GM19397 (cell line): ENCODE data around the gene DDA1.
"Not testable (repeated sequence)": the region's sequence is repeated elsewhere in the genome, so short reads cannot be mapped to it uniquely, and the experiment has no call there.

Source experiments
- ATAC-seq: cut with Tn5 transposase; IDR thresholded peaks from one replicate; pipeline ENCODE4 v1.9.1; 2021; ENCODE audit warnings: mild to moderate bottlenecking, moderate library complexity; ENCODE audit not compliant: unreplicated experiment

Gene DDA1

GRCh38 chr19:17309198-17309964 lies at the start of gene DDA1:
DDA1 (plus strand) TSS chr19:17309563; CDS start chr19:17309655, 92 bp downstream.
- peak; percentile 44 for ATAC-seq

GRCh38 chr19:17259934-17260333 lies 49.4 kb upstream of the DDA1 start:
- ATAC-seq = no peak

- peak; percentile 85 for ATAC-seq
These were observed 48.5 kb upstream of the DDA1 start for GRCh38 chr19:17260842-17261325.

DNA sequence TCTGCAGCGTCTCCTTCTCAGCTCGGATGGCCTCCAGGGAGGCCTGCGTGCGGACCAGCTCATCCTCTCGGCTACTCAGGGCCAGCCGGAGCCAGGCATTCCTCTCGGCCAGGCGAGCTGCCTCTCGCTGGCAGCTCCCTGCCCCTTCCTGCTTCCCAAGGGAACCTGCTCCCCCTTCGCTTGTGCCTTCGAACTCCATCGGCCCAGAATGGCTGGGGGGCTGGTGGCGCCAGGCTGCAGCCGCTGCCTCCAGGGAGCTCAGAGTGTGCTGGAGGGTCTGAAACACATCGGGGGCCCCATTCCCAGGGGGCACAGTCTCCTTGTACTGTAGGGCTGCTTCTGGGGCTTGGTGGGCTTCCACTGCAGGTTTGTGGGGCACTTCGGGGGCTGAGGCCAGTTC lies 46.8 kb upstream of the DDA1 start:
- no peak for ATAC-seq

DNA sequence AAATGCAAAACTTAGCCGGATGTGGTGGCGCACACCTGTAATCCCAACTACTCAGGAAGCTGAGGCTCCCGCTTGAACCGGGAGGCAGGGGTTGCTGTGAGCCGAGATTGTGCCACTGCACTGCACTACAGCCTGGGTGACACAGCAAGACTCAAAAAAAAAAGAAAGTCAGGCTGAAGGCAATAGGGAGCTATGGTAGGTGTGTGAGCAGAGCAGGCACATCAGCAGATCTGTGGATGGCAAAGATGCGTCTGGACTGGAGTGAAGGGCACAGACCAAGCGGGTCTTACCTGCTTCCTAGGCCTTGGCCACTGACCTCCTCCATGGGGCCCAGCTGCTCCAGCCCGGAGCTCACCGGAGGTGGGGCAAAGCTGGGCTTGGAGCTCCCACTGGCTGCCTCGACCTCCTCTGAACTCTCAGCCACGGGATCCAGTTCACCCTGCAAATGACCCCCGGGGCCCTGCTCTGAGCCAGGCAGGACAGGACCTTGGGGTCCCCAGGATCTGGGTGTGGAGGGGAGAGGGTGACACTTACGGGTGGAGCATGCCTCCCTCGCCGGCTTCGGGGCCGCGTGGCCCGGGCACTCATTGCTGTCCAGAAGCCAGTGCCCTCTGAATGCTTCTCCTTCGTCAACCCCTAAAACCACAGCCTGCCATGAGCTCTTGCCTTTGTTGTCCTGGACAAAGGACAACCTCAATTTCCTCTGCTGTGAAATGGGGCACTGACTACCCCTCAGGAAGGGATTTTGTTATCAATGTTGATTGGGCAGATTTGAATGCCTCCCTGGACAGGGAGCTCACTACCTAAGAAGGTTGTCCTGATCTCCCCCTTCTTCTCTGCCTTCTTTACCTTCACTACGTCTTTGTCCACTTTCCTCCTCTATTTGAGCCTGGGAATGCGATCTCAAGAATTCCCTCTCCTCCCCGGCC lies 45.4 kb upstream of the DDA1 start:
- ATAC-seq = no peak

DNA sequence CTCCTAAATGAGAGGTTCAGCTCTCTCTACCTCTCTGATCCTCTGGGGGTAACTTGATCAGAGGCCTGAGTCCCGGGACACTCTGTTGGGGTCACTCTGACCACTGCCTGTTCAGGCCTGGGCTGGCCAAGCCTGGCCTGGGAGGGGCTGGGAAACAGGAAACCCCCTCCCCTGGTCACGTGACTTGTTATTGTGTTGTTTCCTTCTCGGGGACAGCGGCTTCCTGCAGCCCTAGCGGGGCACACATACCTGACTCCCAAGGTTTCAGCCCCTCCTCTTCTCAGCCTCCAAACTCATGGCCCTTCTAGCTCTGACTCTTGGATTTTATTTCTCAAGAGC lies 44.8 kb upstream of the DDA1 start, which contains the start of gene USHBP1:
TSS of gene USHBP1 (minus strand) at position 105 of the 339 bp plus-strand sequence. CDS start 446 bp downstream, outside the sequence.
- ATAC-seq = no peak

DNA sequence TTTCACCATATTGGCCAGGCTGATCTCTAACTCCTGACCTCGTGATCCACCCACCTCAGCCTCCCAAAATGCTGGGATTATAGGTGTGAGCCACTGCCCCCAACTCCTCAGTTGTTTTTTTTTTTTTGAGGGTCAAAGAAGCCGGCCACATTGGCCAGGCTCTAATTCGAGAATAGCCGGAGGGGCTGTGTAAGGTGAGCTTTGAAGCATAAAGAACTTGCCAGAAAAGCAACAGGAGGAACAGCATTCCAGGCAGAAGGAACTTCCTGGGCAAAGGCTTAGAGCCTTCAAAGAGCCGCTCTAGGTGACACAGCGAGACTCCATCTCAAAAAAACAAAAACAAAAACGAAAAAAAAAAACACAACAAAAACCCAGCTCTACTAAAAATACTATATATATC lies 43.3 kb upstream of the DDA1 start:
- no peak for ATAC-seq

DNA sequence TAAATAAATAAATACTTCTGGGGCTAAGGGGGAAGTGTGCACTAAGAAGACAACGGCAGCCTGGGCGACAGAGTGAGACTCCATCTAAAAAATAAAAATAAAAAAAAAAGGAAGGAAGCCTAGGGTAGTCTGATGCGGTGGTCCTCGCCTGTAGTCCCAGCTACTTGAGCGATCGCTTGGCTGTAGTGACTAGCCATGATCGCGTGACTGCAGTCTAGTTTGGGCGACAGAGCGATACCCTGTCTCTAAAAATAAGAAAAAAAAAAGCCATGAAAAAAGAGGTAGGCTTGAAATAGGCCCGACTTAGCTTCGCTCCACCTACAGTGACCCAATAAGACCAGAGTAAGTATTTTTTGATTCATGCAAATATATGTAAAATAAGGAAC lies 42.8 kb upstream of the DDA1 start:
- no peak for ATAC-seq

DNA sequence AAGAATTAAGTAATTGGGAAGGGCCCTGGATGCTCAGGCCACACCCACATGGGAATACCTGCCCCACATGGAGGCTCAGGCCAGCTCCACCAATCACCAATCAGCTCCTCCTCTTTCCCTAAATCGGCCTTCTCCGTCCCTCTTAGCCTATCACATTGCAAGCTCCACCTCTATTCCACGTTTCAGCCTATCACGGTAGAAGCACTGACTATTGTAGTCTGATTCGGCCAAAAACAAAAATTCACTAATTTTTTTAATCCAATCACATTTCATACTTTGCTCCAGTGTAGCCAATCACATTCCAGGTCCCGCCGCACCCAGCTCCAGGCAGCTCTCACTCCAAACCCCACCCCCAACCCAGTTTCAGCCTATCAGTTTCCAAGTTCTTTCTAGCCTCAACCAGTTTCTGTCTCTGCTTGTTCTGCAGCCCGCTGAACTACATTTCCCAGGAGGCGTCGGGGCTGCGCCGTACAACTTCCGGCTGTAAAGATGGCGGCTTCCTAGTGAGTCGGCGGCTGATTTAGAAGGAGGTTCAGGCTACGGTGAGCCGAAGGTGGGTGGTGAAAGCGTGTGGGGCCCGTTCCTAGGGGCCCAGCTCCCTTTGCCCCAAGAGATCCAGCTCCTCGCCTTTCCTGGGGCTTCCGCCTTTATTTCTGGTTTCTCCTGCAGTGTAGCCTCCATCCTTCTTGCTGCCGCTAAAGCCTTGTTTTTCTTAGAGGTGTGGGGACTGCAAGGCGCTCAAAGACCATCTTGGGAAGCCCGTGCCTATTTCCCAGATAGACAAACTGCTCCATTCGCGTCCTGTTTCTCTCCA lies 42.2 kb upstream of the DDA1 start, which contains the start of gene BABAM1:
TSS of gene BABAM1 (plus strand) at position 469 of the 814 bp plus-strand sequence. CDS start 1,364 bp downstream, outside the sequence.
- peak; percentile 89 for ATAC-seq

GRCh38 chr19:17268754-17269153 lies 40.6 kb upstream of the DDA1 start:
- no peak for ATAC-seq

DNA sequence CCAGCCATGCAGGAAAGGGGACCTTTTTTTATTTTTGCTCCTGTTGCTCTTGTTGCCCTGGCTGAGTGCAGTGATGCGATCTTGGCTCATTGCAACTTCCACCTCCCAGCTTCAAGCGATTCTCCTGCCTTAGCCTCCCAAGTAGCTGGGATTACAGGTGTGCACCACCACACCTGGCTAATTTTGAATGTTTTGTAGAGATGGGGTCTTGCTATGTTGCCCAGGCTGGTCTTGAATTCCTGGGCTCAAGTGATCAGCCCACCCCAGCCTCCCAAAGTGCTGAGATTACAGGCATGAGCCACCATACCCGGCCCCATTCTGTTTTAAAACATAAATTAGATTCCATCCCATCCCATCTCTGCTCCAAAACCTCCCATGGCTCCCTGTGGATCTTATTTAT lies 34.5 kb upstream of the DDA1 start:
- not testable (repeated sequence) for ATAC-seq

- ATAC-seq = no peak
These were observed 33.8 kb upstream of the DDA1 start for GRCh38 chr19:17275441-17276175.

GRCh38 chr19:17279436-17279835 lies 29.9 kb upstream of the DDA1 start:
- no peak for ATAC-seq

DNA sequence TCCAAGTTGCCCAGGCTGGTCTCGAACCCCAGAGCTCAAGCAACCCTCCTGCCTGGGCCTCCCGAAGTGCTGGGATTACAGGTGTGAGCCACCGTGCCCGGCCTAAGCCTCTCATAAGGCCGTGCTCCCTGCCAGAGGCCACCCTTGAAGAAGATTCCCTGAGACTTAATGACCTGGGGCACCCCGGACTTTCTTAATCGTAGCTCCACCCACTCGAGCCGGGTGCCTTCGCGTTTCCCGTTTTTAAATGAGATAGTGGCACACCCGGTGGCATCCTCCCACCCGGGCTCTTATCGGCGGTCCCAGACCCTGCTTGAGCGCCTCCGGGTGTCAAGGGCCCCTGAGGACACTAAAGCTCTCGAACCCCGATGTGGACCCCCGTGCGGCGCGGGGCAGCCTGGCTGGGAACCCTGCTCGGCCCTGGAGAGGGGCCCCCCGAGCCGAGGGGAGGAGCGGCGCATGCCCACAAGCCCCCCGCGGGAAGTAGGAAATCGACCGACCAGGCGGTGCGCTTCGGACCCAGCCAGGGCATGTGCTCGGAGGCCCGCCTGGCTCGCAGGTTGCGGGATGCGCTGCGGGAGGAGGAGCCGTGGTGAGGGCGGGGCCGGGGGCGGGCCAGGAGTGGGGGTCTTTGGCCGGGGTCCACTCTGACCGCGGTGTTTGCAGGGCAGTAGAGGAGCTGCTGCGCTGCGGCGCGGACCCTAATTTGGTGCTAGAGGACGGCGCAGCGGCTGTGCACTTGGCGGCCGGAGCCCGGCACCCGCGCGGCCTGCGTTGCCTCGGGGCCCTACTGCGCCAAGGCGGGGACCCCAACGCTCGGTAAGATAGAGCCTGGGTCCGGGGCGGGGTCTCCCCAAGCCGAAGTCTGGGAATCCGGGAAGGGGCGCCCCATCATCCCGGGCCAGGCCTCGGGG lies 27.7 kb upstream of the DDA1 start, which contains the start of gene ANKLE1:
TSS of gene ANKLE1 (plus strand) at position 511 of the 914 bp plus-strand sequence. CDS start at position 531, 20 bp downstream.
- ATAC-seq = peak; percentile 46

DNA sequence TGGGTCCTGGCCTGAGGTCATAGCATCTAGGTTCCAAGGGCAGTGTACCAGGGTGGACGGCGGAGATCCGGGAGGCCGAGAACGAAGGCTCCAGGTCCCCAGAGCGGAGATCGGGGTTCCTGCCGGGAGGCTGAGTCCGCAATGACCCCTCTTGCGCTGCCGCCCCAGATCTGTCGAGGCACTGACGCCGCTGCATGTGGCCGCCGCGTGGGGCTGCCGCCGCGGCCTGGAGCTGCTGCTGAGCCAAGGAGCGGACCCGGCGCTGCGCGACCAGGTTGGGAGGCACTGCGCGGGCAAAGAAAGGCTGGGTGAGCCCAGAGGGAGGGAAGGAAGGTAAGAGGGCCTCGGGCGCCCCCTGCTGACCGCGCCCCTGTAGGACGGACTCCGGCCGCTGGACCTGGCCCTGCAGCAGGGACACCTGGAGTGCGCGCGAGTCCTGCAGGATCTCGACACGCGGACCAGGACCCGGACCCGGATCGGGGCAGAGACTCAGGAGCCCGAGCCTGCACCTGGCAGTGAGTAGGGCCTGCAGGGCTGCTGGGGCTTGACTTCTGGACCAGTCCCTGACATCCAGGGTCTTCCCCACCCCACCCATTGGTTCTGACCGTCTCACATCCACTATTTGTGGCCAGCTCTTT lies 26.8 kb upstream of the DDA1 start:
- peak; percentile 45 for ATAC-seq

DNA sequence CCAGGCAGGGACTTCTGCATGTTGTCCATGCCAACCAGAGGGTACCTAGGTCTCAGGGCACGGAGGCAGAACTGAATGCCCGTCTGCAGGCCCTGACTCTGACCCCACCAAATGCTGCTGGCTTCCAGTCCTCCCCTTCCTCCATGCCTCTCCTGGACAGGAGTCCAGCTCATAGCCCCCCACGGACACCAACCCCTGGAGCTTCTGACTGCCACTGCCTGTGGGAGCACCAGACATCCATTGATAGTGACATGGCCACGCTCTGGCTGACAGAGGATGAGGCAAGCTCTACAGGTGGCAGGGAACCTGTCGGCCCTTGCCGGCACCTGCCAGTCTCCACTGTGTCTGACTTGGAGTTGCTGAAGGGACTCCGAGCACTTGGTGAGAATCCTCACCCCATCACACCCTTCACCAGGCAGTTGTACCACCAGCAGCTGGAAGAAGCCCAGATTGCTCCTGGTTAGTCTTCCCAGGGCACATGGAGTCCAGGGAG lies 25.8 kb upstream of the DDA1 start:
- no peak for ATAC-seq

DNA sequence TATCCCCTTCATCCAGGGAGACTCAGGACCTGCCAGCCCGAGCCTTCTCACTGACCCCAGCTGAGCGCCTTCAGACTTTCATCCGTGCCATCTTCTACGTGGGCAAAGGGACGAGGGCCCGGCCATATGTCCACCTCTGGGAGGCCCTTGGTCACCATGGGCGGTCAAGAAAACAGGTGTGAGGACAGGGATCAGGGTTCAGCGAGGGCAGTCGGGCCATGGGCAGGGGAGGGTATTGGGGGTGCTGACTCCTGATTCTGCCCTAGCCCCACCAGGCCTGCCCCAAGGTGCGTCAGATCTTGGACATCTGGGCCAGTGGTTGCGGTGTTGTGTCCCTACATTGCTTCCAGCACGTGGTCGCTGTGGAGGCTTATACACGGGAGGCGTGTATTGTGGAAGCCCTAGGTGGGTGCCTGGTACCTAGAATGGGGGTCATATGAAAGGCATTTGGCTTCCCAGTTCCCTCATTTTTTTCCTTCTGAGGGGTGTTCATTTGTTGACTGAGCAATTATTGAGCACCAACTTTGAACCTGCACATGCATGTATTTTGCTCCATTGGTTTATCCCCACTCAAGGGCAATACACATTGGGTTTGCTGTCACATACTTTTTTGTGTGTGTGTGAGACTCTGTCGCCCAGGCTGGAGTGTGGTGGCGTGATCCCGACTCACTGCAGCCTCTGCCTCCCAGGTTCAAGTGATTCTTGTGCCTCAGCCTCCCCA lies 23.8 kb upstream of the DDA1 start:
- ATAC-seq = no peak

- ATAC-seq = no peak
These were observed 23.1 kb upstream of the DDA1 start for GRCh38 chr19:17286263-17286662.
